Activated CD4-positive, alpha-beta memory T cell treated with anti-CD3 and anti-CD28 coated beads, Interleukin-2, amount 10 ng/mL, durations not matched to agents 7 days and 5 days (primary cell): ENCODE measurements around the gene DMRTC1B. TPM values are rescaled to one million over a fixed set of nuclear protein-coding genes. Genes with fewer than 3 reads are reported as not detected.
"Not testable (repeated sequence)": the region's sequence is repeated elsewhere in the genome, so short reads cannot be mapped to it uniquely, and the experiment has no call there.

Experiments
- CTCF ChIA-PET: fragments of 350-600 bp; sonication (Branson Sonifier 250); formaldehyde crosslinking; loops from one replicate; lab custom pipeline; 2021; ENCODE audit warnings: antibody characterized with exemption, inconsistent platforms; lab: Charles Lee
- POLR2A ChIA-PET: fragments of 350-600 bp; sonication (Branson Sonifier 250); formaldehyde crosslinking; loops from one replicate; lab custom pipeline; 2021; ENCODE audit warnings: antibody characterized with exemption; lab: Charles Lee
- DNase-seq: peaks from one replicate; pipeline ENCODE4 v3.0.0-alpha.2; 2020
- H3K27ac Mint-ChIP-seq: one replicate; pipeline ENCODE4 v1.8.0; 2021; ENCODE audit warnings: mild to moderate bottlenecking, mixed read lengths
- H3K27me3 Mint-ChIP-seq: one replicate; pipeline ENCODE4 v1.8.0; 2021; ENCODE audit warnings: mixed read lengths
- H3K36me3 Mint-ChIP-seq: one replicate; pipeline ENCODE4 v1.8.0; 2021; ENCODE audit warnings: low read depth, mixed read lengths
- H3K4me1 Mint-ChIP-seq: one replicate; pipeline ENCODE4 v1.8.0; 2021; ENCODE audit warnings: mixed read lengths
- H3K4me3 Mint-ChIP-seq: one replicate; pipeline ENCODE4 v1.8.0; 2021; ENCODE audit warnings: mild to moderate bottlenecking, mixed read lengths
- H3K9me3 Mint-ChIP-seq: one replicate; pipeline ENCODE4 v1.8.0; 2021; ENCODE audit warnings: mixed read lengths
- total RNA-seq, 2 experiments: library from RNA; stranded (reverse); gene quantifications; one replicate each; pipeline ENCODE4 v1.2.3, GENCODE V29; 2021

The DMRTC1B gene
- not detected for total RNA-seq

- DNase-seq, H3K9me3 Mint-ChIP-seq, H3K4me3 Mint-ChIP-seq, H3K27ac Mint-ChIP-seq, H3K36me3 Mint-ChIP-seq, H3K27me3 Mint-ChIP-seq, CTCF ChIA-PET, POLR2A ChIA-PET, H3K4me1 Mint-ChIP-seq: not testable (repeated sequence)
Measured at GRCh38 chrX:72776653-72777466, at the start of gene DMRTC1B. DMRTC1B (plus strand) TSS chrX:72776890; CDS start chrX:72845136, 68,246 bp downstream.

- H3K27ac Mint-ChIP-seq = no peak overlapping the region
- no peaks in the 10 kb centered on the region for H3K9me3 Mint-ChIP-seq
- H3K36me3 Mint-ChIP-seq = no peaks in the 10 kb centered on the region
- DNase-seq = no peak
- H3K4me3 Mint-ChIP-seq = no peak overlapping the region
- H3K27me3 Mint-ChIP-seq = peaks cover 9% of the 10 kb centered on the region
- H3K4me1 Mint-ChIP-seq = no peaks in the 10 kb centered on the region
- ChIA-PET CTCF (no interaction called here), POLR2A (no interaction called here)
Measured at GRCh38 chrX:72727846-72728245, 48.8 kb upstream of the DMRTC1B start.

GRCh38 chrX:72733636-72734035 is 43.1 kb upstream of the DMRTC1B start:
- H3K9me3 Mint-ChIP-seq, H3K4me1 Mint-ChIP-seq, CTCF ChIA-PET, H3K4me3 Mint-ChIP-seq, H3K27ac Mint-ChIP-seq, DNase-seq, H3K36me3 Mint-ChIP-seq, POLR2A ChIA-PET: not testable (repeated sequence)
- peaks cover 26% of the 10 kb centered on the region for H3K27me3 Mint-ChIP-seq

- no peak overlapping the region for H3K27ac Mint-ChIP-seq
- H3K36me3 Mint-ChIP-seq = no peaks in the 10 kb centered on the region
- ChIA-PET POLR2A (no interaction called here), CTCF (no interaction called here)
- no peaks in the 10 kb centered on the region for H3K9me3 Mint-ChIP-seq
- H3K27me3 Mint-ChIP-seq = peaks cover 26% of the 10 kb centered on the region
- H3K4me1 Mint-ChIP-seq = no peaks in the 10 kb centered on the region
- no peak overlapping the region for H3K4me3 Mint-ChIP-seq
- DNase-seq = no peak
Measured at GRCh38 chrX:72735561-72735960, 41.1 kb upstream of the DMRTC1B start.

- CTCF ChIA-PET = not testable (repeated sequence)
Measured at GRCh38 chrX:72745546-72745945, 31.1 kb upstream of the DMRTC1B start.

GRCh38 chrX:72748545-72748944 is 28.1 kb upstream of the DMRTC1B start:
- DNase-seq, H3K27me3 Mint-ChIP-seq, H3K27ac Mint-ChIP-seq: not testable (repeated sequence)

More at GRCh38 chrX:72745546-72745945, 31.1 kb upstream of the DMRTC1B start:
- H3K9me3 Mint-ChIP-seq, DNase-seq, H3K27ac Mint-ChIP-seq, H3K4me1 Mint-ChIP-seq, H3K27me3 Mint-ChIP-seq, H3K4me3 Mint-ChIP-seq, H3K36me3 Mint-ChIP-seq, POLR2A ChIA-PET: not testable (repeated sequence)

GRCh38 chrX:72760454-72760853 is 16.2 kb upstream of the DMRTC1B start:
- POLR2A ChIA-PET, H3K4me3 Mint-ChIP-seq: not testable (repeated sequence)

More at GRCh38 chrX:72748545-72748944, 28.1 kb upstream of the DMRTC1B start:
- H3K4me3 Mint-ChIP-seq, H3K9me3 Mint-ChIP-seq, H3K4me1 Mint-ChIP-seq, H3K36me3 Mint-ChIP-seq, POLR2A ChIA-PET, CTCF ChIA-PET: not testable (repeated sequence)

GRCh38 chrX:72777467-72777790 is 739 bp downstream of the DMRTC1B start:
- POLR2A ChIA-PET, H3K9me3 Mint-ChIP-seq, H3K4me1 Mint-ChIP-seq, CTCF ChIA-PET, H3K27me3 Mint-ChIP-seq, DNase-seq, H3K4me3 Mint-ChIP-seq, H3K36me3 Mint-ChIP-seq, H3K27ac Mint-ChIP-seq: not testable (repeated sequence)

More at GRCh38 chrX:72760454-72760853, 16.2 kb upstream of the DMRTC1B start:
- H3K27me3 Mint-ChIP-seq, H3K9me3 Mint-ChIP-seq, H3K36me3 Mint-ChIP-seq, DNase-seq, H3K4me1 Mint-ChIP-seq, H3K27ac Mint-ChIP-seq, CTCF ChIA-PET: not testable (repeated sequence)

GRCh38 chrX:72778146-72778545 is 1.5 kb downstream of the DMRTC1B start:
- CTCF ChIA-PET, H3K4me3 Mint-ChIP-seq, H3K27ac Mint-ChIP-seq, H3K4me1 Mint-ChIP-seq, H3K9me3 Mint-ChIP-seq, H3K36me3 Mint-ChIP-seq, DNase-seq, POLR2A ChIA-PET, H3K27me3 Mint-ChIP-seq: not testable (repeated sequence)

GRCh38 chrX:72782560-72782959 is 5.9 kb downstream of the DMRTC1B start, which contains the start of gene FAM236B:
FAM236B (minus strand) TSS chrX:72782660; CDS start chrX:72782560, 100 bp downstream.
- H3K4me3 Mint-ChIP-seq, CTCF ChIA-PET, H3K4me1 Mint-ChIP-seq, H3K27ac Mint-ChIP-seq, POLR2A ChIA-PET, H3K9me3 Mint-ChIP-seq, DNase-seq, H3K36me3 Mint-ChIP-seq, H3K27me3 Mint-ChIP-seq: not testable (repeated sequence)

GRCh38 chrX:72783365-72783936 is 6.8 kb downstream of the DMRTC1B start:
- H3K27me3 Mint-ChIP-seq, H3K4me3 Mint-ChIP-seq, DNase-seq, POLR2A ChIA-PET, CTCF ChIA-PET, H3K9me3 Mint-ChIP-seq, H3K27ac Mint-ChIP-seq, H3K4me1 Mint-ChIP-seq, H3K36me3 Mint-ChIP-seq: not testable (repeated sequence)

GRCh38 chrX:72783964-72784363 is 7.3 kb downstream of the DMRTC1B start:
- DNase-seq, H3K27me3 Mint-ChIP-seq, POLR2A ChIA-PET, H3K4me1 Mint-ChIP-seq, H3K4me3 Mint-ChIP-seq, H3K27ac Mint-ChIP-seq, CTCF ChIA-PET, H3K9me3 Mint-ChIP-seq, H3K36me3 Mint-ChIP-seq: not testable (repeated sequence)

- DNase-seq, H3K36me3 Mint-ChIP-seq, POLR2A ChIA-PET, CTCF ChIA-PET, H3K4me1 Mint-ChIP-seq, H3K4me3 Mint-ChIP-seq, H3K27me3 Mint-ChIP-seq, H3K27ac Mint-ChIP-seq, H3K9me3 Mint-ChIP-seq: not testable (repeated sequence)
Measured at GRCh38 chrX:72788142-72788541, 11.5 kb downstream of the DMRTC1B start.

- H3K4me1 Mint-ChIP-seq, H3K9me3 Mint-ChIP-seq: not testable (repeated sequence)
Measured at GRCh38 chrX:72790390-72790789, 13.7 kb downstream of the DMRTC1B start.

More at GRCh38 chrX:72790390-72790789, 13.7 kb downstream of the DMRTC1B start:
- DNase-seq, H3K36me3 Mint-ChIP-seq, CTCF ChIA-PET, POLR2A ChIA-PET, H3K4me3 Mint-ChIP-seq, H3K27me3 Mint-ChIP-seq, H3K27ac Mint-ChIP-seq: not testable (repeated sequence)
